HEK293 (cell line): ENCODE measurements around the gene GRB10.

Source experiments
- REST ChIP-seq: fragments of 450-650 bp; formaldehyde crosslinking; IDR thresholded peaks from 2 replicates; pipeline ENCODE4 v1.5.1; 2016; ENCODE audit warnings: missing biosample characterization, missing genetic modification characterization
- ZNF792 ChIP-seq: fragments of 450-650 bp; formaldehyde crosslinking; IDR thresholded peaks from 2 replicates; pipeline ENCODE4 v1.5.1; 2016; ENCODE audit warnings: missing biosample characterization, missing genetic modification characterization

- TF ChIP-seq REST (tag by site-specific recombination) (no peak), ZNF792 (no peak)
Measured at GRCh38 chr7:50778189-50778588, 4.5 kb downstream of the GRB10 start.
